GM12864 (cell line): ENCODE data around the gene MYLK2.

ENCODE experiments used
- DNase-seq: peaks from one replicate; pipeline ENCODE4 v3.0.0-alpha.2; 2011; ENCODE audit warnings: low read depth
- H3K4me3 ChIP-seq: 2 replicates; pipeline ENCODE4 v1.5.1; 2011; ENCODE audit warnings: mild to moderate bottlenecking, low read depth, low read length, control low read depth
- CTCF ChIP-seq: IDR thresholded peaks from 2 replicates; pipeline ENCODE4 v1.5.1; 2011; ENCODE audit warnings: low read depth, mild to moderate bottlenecking, moderate library complexity, low read length, control low read depth, inconsistent platforms; ENCODE audit errors: missing control alignments

Gene MYLK2

GRCh38 chr20:31871618-31871954, 52.4 kb downstream of the MYLK2 start:
- TF ChIP-seq CTCF = no peak
- H3K4me3 ChIP-seq = no peak overlapping the region
- no peak for DNase-seq

- no peak for DNase-seq
- TF ChIP-seq CTCF = no peak
- no peak overlapping the region for H3K4me3 ChIP-seq
These were observed 53.2 kb downstream of the MYLK2 start for GRCh38 chr20:31872406-31872805.

GRCh38 chr20:31875671-31876070, 56.5 kb downstream of the MYLK2 start:
- no peak for DNase-seq

GRCh38 chr20:31877684-31878083, 58.5 kb downstream of the MYLK2 start:
- no peak for DNase-seq
- no peak overlapping the region for H3K4me3 ChIP-seq
- no peak for TF ChIP-seq CTCF

More at GRCh38 chr20:31875671-31876070, 56.5 kb downstream of the MYLK2 start:
- no peak overlapping the region for H3K4me3 ChIP-seq
- TF ChIP-seq CTCF = no peak

- TF ChIP-seq CTCF = no peak
- peak; percentile 68 for DNase-seq
- peak overlapping the region; percentile 62 for H3K4me3 ChIP-seq
These were observed 60.2 kb downstream of the MYLK2 start for GRCh38 chr20:31879143-31879987.

GRCh38 chr20:31881945-31882344, 62.8 kb downstream of the MYLK2 start:
- no peak overlapping the region for H3K4me3 ChIP-seq
- TF ChIP-seq CTCF = no peak
- no peak for DNase-seq

GRCh38 chr20:31883829-31884228, 64.7 kb downstream of the MYLK2 start:
- DNase-seq = no peak
- no peak overlapping the region for H3K4me3 ChIP-seq
- TF ChIP-seq CTCF = no peak
